HFFc6 (cell line): ENCODE data around the gene PDZD8. TPM values are rescaled to one million over a fixed set of nuclear protein-coding genes. Genes with fewer than 3 reads are reported as not detected.

ENCODE experiments used
- DNase-seq: peaks from one replicate; pipeline ENCODE4 v3.0.0-alpha.2; 2018
- H3K27ac Mint-ChIP-seq: 2 replicates; pipeline ENCODE4 v1.8.0; 2020; ENCODE audit warnings: mild to moderate bottlenecking, mixed read lengths
- H3K27me3 Mint-ChIP-seq: 2 replicates; pipeline ENCODE4 v1.8.0; 2021; ENCODE audit warnings: mild to moderate bottlenecking, moderate library complexity, mixed read lengths; ENCODE audit not compliant: insufficient read depth
- H3K36me3 Mint-ChIP-seq: 2 replicates; pipeline ENCODE4 v1.8.0; 2021; ENCODE audit warnings: low read depth, mixed read lengths
- H3K4me1 Mint-ChIP-seq: 2 replicates; pipeline ENCODE4 v1.8.0; 2020; ENCODE audit warnings: low read depth, mixed read lengths
- H3K4me3 Mint-ChIP-seq: 2 replicates; pipeline ENCODE4 v1.8.0; 2020; ENCODE audit warnings: mild to moderate bottlenecking, moderate library complexity, mixed read lengths
- H3K9me3 Mint-ChIP-seq: 2 replicates; pipeline ENCODE4 v1.8.0; 2020; ENCODE audit warnings: mild to moderate bottlenecking, mixed read lengths
- long read RNA-seq: library from polyadenylated mRNA; unstranded; transcript quantifications from one replicate; pipeline ENCODE4 v2.0.0, GENCODE V29; 2019
- total RNA-seq, 6 experiments: library from RNA; stranded (reverse); fragmentation: NEBNext Ultra II Directional; extraction: Animal tissue kit (Norgen Biotek cat#: 25700); gene quantifications; 2 replicates in 1 of 6; 3 replicates in 5 of 6; pipeline ENCODE4 v1.2.3, GENCODE V29; 2021
- TF ChIP-seq, protein P1 (sequence below): fragments of 200-600 bp; sonication (generic); IDR thresholded peaks from 2 replicates; pipeline ENCODE4 v1.5.0; 2021; ENCODE audit warnings: antibody characterized with exemption, mild to moderate bottlenecking

PDZD8 gene, protein sequence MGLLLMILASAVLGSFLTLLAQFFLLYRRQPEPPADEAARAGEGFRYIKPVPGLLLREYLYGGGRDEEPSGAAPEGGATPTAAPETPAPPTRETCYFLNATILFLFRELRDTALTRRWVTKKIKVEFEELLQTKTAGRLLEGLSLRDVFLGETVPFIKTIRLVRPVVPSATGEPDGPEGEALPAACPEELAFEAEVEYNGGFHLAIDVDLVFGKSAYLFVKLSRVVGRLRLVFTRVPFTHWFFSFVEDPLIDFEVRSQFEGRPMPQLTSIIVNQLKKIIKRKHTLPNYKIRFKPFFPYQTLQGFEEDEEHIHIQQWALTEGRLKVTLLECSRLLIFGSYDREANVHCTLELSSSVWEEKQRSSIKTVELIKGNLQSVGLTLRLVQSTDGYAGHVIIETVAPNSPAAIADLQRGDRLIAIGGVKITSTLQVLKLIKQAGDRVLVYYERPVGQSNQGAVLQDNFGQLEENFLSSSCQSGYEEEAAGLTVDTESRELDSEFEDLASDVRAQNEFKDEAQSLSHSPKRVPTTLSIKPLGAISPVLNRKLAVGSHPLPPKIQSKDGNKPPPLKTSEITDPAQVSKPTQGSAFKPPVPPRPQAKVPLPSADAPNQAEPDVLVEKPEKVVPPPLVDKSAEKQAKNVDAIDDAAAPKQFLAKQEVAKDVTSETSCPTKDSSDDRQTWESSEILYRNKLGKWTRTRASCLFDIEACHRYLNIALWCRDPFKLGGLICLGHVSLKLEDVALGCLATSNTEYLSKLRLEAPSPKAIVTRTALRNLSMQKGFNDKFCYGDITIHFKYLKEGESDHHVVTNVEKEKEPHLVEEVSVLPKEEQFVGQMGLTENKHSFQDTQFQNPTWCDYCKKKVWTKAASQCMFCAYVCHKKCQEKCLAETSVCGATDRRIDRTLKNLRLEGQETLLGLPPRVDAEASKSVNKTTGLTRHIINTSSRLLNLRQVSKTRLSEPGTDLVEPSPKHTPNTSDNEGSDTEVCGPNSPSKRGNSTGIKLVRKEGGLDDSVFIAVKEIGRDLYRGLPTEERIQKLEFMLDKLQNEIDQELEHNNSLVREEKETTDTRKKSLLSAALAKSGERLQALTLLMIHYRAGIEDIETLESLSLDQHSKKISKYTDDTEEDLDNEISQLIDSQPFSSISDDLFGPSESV
- 10 to 100 TPM; 29.9 to 32.5 (median 31.5) TPM for total RNA-seq
- long read RNA-seq, partial matches to known transcripts: 1 of 23 reads
- long read RNA-seq, other reads (novel, unspliced or antisense): 22 of 23 reads

DNA sequence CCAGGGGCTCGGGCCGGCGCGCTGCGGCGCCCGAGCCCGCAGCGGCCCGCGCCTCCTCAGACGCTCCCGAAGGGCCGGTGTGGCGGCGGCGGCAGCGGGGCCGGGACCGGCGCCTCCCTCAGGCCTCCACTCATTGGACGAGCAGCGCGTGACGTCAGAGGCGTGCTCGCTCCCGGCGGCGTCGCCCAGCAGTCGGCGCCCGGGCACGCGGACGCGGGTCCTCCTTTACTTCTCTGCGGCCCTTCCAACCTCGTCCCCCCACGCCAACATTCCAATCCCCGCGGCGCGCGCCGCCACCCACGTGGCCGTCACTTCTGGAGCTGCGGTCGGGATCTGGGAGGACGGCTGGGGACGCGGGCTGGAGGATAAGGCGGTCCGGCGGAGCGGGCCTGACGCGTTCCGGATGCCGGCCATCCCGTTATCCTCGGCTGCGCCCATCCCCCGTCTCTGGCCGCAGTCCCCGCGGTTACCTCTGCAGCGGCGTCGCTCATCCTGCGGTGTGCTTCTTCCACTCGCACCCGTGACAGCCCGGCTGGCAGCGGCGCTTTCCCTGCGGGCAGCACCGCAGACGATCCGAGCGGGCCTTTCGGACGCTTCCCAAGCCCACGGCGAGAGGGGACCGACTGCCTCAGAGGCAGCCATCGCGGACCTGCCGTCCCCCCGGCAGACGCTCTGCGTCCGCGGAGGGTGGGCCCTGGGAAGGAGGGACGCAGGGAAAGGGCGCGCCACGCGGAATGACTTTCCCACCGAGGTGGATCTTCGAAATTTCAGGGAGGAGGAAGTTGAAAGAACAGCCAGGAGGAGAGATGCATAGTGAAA is at the start of gene PDZD8:
TSS of gene PDZD8 (minus strand) at position 81 of the 819 bp plus-strand sequence. CDS start 213 bp downstream, outside the sequence.
- Mint-ChIP-seq H3K4me3 (peak within 1 kb of the TSS; percentile 95), H3K9me3 (peaks cover 4% of the 10 kb centered on the region; the same call in 1 of the 2 replicates), H3K36me3 (no peaks in the 10 kb centered on the region; the same call in 1 of the 2 replicates), H3K27ac (peak within 1 kb of the TSS; percentile 86), H3K4me1 (peaks cover 27% of the 10 kb centered on the region), H3K27me3 (peaks cover 11% of the 10 kb centered on the region)
- peak; percentile 86 for DNase-seq
- TF ChIP-seq, protein P1, sequence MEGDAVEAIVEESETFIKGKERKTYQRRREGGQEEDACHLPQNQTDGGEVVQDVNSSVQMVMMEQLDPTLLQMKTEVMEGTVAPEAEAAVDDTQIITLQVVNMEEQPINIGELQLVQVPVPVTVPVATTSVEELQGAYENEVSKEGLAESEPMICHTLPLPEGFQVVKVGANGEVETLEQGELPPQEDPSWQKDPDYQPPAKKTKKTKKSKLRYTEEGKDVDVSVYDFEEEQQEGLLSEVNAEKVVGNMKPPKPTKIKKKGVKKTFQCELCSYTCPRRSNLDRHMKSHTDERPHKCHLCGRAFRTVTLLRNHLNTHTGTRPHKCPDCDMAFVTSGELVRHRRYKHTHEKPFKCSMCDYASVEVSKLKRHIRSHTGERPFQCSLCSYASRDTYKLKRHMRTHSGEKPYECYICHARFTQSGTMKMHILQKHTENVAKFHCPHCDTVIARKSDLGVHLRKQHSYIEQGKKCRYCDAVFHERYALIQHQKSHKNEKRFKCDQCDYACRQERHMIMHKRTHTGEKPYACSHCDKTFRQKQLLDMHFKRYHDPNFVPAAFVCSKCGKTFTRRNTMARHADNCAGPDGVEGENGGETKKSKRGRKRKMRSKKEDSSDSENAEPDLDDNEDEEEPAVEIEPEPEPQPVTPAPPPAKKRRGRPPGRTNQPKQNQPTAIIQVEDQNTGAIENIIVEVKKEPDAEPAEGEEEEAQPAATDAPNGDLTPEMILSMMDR: no peak

DNA sequence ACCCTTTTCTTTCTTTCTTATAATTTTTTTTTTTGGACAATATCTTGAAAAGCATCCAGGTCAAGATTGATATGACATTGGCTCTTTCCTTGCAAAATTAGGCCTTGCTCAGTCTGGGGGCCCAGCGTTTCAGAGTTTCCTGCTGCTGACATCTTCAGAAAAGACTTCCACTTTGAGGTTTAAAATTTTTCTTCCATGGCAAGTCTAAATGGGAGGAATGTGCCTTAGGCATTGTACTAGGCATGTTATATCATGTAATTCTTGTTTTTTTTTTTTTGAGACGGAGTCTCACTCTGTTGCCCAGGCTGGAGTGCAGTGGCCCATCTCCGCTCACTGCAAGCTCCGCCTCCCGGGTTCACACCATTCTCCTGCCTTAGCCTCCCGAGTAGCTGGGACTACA is 48.9 kb upstream of the PDZD8 start:
- TF ChIP-seq, protein P1: no peak
- H3K4me1 Mint-ChIP-seq: peaks cover 13% of the 10 kb centered on the region
- no peaks in the 10 kb centered on the region for H3K9me3 Mint-ChIP-seq
- no peak overlapping the region for H3K27ac Mint-ChIP-seq
- H3K36me3 Mint-ChIP-seq: no peaks in the 10 kb centered on the region
- H3K4me3 Mint-ChIP-seq: no peak overlapping the region
- peaks cover 20% of the 10 kb centered on the region for H3K27me3 Mint-ChIP-seq
- no peak for DNase-seq

DNA sequence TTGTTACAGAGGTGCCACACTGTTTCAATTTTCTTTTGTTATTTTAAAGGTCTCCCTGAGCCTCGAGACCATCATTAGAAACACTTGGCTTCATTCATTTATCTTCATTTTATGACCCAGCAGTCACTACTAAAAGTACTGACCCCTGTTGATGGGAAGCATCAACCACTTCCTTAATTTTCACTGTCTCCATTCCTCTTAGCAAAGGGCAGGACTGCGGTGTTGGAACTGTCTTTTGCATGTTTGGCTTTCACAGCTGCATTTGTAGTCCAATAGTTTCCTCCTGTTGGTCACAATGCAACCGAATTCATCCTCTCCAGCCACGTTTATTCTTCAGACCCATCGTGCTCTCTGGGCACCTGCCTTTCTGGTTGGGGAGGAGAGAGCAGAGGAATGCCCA is 46.7 kb upstream of the PDZD8 start:
- Mint-ChIP-seq H3K4me1 (peaks cover 14% of the 10 kb centered on the region), H3K36me3 (no peaks in the 10 kb centered on the region), H3K4me3 (no peak overlapping the region), H3K27me3 (peaks cover 17% of the 10 kb centered on the region), H3K9me3 (no peaks in the 10 kb centered on the region), H3K27ac (no peak overlapping the region)
- TF ChIP-seq, protein P1: no peak
- no peak for DNase-seq

DNA sequence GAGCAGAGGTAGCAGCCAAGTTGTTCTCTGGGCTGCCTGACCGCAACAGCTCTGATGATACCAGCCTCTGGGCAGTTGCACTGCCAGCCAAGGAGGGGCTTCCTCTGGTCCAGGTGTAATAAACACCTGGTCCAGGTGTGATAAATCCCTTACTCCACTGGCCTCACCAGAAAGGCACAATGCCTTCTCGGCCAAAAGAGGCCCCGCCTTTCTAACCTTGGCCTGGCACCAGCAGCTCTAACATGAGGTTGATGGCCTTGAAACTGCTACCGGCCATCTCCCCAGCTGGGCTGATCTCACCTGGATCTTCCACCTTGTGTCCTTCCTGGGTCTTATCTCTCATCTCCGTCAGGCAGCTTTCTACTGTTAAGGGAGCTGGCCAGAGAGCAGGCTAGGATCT is 45.5 kb upstream of the PDZD8 start:
- no peak for DNase-seq
- Mint-ChIP-seq H3K27me3 (peaks cover 17% of the 10 kb centered on the region), H3K27ac (no peak overlapping the region), H3K9me3 (no peaks in the 10 kb centered on the region), H3K36me3 (no peaks in the 10 kb centered on the region), H3K4me3 (no peak overlapping the region), H3K4me1 (peaks cover 14% of the 10 kb centered on the region)
- TF ChIP-seq, protein P1: no peak
